ENCODE measurements around the gene MRPL19.

- TF ChIP-seq POLR2A (IDR thresholded peaks at IDR 0.05; ENCODE audit: extremely low read depth, insufficient read length) = no peak
- TF ChIP-seq CTCF (IDR thresholded peaks at IDR 0.05; ENCODE audit: low read depth, low read length) = no peak
These were observed 21.3 kb downstream of the MRPL19 start for GRCh38 chr2:75667884-75668283.

Data from NB4 (cell line).